HG03139 (cell line): ENCODE measurements around the gene SLC38A8.
A peak's percentile ranks its signal among the peaks of the same experiment; 100 is the strongest.

Experiments used
- ATAC-seq: cut with Tn5 transposase; IDR thresholded peaks from one replicate; pipeline ENCODE4 v1.9.1; 2021; ENCODE audit not compliant: unreplicated experiment

Gene SLC38A8

DNA sequence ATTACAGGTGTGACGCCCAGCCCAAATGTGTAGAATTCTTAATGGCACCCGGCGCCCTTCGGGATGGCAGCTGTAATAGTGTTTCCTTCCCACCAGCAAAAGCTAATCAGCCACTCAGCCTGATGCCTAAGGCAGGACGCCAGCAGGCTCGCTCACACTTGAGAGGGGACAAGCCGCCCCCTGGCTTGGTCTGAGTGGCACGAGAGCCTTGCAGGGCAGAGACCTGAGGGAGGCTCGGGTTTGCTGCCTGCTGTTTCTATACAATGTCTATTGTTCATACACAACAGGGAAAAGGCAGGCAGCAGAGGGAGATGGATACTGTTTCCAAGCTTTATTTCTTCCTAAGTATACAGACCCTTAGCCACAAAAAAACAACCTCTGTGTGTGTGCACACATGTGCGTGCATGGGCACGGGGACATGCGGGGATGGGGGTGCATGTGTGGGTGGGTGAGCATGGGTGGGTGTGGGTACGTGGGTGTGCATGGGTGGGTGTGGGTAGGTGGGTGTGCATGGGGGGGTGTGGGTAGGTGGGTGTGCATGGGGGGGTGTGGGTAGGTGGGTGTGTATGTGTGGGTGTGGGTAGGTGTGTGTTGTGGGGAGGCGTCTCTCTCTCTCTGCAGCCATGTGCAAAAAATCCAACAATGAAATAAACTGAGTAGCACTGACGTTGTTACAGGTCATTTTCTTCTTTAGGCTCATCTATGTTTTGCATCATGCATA lies 10.0 kb downstream of the SLC38A8 start:
- ATAC-seq = no peak

DNA sequence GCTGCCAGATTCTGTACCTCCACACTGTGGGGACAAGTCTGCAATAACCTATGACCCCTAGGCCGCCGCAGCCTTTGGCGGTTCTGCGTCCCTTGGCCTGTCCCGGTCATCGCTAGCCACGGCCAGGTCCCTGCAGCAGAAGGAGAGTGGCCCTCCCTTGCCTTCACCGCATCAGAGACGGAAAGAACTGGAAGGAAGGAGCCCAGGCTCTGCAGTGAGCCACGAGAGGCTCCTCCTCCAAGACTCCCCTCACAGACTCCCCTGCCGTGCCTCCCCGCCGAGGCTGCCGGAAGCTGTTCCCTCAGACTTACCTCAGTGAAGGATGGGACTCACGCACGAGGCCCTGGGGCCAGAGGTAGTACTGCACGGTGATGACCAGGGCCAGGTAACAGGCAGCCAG lies 11.0 kb downstream of the SLC38A8 start:
- ATAC-seq = no peak

DNA sequence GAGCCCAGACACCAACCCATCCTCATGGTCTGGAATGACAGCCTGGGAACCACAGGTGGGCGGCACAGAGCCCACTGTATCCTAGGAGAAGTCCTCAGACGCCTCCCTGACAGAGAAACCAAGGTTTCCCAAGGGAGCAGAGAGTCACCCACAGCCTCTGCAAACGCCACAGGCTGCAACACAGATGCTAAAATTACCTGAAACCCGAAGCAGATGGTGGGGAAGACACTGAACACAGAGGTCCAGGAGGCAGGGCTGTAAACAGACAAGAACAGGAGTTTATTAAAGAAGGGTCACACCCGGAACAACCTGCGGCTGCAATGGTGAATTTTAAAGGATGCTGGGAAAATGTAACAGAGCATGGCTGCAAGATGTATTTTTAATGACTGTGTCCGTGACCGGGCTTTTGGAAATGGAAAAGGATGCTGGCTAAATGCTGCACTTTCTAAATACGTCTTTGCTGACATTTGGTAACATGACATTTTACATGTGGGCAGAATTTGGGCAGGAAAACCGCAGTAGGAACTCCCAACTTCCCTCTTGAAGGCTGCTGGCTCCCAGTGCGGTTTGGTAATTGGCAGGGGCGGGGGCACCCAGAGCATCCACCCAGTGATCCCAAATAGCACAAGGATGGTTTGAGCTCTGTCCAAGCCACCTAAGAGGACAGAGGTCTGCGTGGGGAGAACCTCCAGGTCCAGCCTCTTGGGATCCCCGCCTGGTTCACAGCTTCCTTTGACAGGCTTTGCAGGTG lies 13.1 kb downstream of the SLC38A8 start:
- ATAC-seq = no peak

DNA sequence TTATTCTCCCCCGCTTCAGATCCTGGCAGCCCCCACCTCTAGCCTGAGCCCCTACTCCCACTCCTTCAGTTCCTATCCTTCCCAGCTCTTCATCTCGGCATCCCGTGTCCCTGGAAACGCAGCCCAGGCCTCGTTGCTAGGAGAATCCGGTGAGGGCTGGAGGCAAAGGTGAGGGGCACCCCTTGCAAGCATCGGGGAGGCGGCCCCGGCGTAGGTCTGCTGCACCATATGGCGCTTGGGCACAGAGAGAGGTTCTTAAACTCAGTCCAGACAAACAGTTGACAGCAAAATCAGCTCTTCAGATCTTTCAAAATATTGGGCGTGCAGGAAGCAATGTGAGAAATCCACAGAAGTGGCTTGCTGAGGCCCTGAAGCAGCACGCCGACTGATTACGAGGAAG lies 15.0 kb downstream of the SLC38A8 start:
- no peak for ATAC-seq

DNA sequence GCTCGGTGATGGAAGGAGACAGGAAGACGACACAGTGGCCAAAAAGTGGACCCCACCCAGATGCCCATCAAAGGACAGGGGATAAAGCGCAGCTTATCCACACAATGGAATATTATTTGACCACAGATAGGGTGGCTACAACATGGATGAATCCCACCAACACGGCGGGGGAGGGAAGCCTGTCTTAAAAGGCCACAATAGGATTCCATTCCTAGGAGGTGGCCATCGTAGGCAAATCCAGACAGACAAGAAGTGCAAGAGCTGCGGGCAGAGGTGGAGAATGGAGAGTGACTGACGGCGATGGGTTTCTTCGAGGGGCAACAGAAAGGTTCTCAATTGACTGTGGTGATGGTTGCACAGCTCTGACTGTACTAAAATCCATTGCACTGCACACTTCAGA lies 16.0 kb downstream of the SLC38A8 start:
- no peak for ATAC-seq

DNA sequence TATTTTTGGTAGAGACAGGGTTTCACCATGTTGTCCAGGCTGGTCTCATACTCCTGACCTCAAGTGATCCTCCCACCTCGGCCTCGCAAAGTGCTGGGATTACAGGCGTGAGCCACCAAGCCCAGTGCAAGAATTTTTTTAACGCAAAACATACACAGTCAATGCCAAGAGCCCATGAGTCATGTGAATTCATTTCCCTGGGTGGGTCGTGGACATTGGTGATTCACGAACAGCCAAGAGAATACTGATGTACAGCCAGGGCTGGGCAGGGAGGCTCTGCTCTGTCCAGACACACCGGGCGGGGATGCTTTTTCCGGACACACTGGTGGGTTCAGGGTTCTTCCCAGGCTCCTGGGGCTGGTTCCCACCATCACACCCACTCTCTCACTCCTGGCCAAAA lies 17.7 kb downstream of the SLC38A8 start:
- ATAC-seq = no peak

DNA sequence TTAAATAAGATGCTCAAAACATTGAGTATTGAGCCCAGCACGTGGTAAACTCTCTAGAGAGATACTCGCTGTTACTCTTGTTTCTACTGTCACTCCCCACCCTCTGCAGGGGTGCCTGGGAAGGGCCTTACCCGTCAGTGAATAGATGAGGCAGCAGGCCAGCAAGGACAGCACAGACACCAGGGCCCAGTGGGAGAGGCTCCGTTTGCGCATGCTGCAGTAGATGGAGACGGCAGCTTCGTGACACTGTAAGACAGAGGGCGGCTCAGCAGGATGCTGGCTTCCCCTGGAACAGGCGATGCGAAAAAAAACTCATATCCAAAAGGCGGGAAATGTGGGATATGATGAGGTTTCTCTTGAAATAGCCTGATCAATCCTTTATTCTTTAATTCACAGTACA lies 20.0 kb downstream of the SLC38A8 start:
- no peak for ATAC-seq

DNA sequence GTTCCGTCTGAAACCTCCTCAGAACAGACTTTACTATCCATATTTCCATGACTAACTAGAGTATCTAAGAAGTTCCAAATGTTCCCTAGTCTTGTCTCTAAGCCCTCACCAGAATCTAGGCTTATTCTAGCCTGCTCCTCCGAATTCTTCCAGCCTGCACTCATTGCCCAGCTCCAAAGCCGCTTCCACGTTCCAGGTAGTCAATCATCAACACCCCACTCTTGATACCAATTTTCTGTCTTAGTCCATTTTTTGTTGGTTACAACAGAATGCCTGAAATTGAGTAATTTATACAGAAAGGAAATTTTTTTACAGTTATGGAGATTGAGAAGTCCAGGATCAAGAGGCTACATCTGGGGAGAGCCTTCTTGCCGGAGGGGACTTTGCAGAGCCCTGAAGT lies 21.1 kb downstream of the SLC38A8 start:
- ATAC-seq = no peak

DNA sequence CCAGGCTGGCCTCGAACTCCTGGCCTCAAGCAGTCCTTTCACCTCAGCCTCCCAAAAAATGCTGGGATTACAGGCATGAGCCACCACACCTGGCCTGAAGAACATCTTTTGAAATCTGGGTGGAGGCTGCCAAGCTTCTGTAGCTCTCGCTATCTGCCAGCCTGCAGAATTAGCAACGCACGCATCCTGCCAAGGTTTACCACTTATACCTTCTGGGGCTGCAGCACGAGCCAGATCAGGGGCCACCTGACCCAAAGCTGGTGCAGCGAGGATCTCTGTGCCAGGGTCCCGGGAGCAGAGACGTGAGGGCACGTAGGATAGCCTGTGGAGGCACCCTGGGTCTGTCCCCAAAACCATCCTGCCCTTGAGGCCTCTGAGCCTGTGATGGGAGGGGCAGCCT lies 22.2 kb downstream of the SLC38A8 start:
- ATAC-seq = no peak

DNA sequence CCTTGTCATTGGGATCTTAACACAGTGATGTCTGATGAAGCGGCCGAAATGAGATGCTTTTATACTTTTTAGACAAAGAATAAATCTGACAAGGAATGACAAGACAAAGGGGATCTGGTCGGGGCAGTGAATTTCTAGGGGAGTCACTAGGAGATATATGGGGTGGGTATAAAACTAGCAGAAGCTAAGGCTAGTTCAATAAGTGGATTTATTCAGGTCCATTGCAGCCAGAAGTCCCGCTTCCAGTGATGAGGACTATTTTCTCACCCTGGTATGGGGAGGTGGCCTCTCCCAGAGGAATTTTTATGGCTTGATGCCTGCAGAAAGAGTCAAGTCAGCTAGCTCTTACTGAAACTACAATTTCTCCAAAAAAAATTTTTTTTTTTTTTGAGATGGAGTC lies 23.9 kb downstream of the SLC38A8 start:
- no peak for ATAC-seq

DNA sequence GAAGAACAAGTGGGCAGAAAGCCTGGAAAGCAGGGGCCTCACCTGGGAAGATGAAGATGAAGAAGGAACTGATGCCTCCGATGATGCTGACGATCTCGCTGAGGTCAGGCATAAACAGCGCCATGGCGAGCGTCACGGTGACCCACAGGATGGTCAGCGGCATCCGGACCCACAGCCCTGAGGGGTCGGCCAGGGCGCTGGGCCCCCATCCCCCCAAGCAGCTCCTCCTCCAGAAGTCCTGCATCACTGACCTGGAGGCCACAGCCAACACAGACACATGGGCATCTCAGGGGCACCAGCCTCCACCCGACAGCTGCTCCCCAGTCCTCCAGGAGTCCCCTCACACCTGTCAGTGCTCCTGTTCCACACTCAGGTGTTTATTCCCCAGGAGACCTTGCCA lies 26.1 kb downstream of the SLC38A8 start:
- ATAC-seq = no peak

DNA sequence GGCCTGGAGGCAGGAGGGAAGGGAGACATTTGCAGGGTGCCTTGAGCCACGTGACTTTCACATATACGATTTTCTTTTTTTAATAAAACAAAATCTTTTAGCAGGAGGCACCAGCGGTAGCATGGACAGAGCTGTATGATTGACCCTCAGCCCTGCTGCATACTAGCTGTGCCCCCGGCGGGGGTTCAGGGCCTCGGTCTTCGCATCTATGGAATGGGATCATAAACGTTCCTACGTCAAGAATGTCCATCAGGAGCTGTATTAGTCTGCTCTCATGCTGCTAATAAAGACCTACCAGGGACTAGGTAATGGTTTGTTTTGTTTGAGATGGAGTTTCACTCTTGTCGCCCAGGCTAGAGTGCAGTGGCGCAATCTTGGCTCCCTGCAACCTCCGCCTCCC lies 27.2 kb downstream of the SLC38A8 start:
- ATAC-seq = no peak

DNA sequence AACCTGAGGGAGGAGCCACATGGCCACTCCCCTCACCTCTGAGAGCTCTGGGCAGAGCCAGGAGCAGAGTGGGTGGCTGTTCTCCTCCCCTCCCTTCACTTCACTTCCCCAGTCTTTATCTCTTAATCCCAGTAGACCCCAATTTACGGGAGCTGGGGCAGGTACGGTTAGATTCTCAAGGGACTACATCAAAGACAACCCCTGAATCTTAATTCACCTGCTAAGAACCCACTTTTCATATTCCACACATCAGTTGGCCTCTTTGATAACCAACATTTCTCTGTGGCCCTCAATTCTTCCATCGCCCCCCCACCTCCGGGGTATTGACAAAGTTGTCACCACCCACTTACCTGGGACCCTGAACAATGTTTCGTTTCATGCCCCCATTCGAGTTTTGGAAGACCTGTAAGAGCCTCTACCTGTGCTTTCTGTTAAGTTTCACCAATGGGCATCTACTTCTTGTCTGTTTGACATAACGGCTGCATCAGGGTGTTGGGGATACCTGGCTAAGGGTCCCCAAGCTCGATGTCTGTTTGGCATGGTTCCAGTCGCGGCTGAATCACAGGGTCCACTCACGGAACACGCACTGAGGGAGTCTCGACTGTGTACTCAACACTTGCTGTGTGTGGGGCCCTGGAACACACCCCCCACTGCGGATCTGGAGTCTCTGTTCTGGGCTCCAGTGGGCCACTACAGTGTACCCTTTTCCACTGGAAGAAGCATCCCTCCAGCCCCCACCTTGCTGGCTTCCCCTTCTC lies 27.8 kb downstream of the SLC38A8 start:
- no peak for ATAC-seq

DNA sequence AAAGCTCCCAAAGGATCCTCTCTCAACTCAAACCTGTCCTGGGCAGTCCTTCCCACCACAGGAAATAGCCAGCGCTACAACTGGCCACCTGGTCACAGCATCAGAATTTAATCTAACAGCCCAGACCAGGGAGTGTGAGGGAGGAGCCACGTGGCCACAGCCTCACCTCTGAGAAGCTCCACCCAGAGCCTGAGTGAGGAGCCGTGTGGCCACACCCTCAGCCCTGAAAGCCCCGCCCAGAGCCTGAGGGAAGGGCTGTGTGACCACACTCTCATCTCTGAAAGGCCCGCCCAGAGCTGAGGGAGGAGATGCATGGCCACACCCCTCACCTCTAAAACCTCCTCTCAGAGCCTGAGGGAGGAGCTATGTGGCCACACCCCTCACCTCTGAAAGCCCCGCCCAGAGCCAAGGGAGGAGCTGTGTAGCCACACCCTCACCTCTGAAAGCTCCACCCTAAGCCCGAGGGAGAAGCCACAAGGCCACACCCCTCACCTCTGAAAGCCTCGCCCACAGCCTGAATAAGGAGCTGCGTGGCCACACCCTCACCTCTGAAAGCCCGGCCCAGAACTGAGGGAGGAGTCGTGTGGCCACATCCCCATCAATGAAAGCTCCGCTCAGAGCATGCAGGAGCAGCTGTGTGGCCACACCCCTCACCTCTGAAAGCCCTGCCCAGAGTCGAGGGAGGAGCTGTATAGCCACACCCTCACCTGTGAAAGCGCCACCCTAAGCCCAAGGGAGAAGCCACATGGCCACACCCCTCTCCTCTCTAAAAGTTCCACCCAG lies 28.6 kb downstream of the SLC38A8 start:
- peak; percentile 82 for ATAC-seq

DNA sequence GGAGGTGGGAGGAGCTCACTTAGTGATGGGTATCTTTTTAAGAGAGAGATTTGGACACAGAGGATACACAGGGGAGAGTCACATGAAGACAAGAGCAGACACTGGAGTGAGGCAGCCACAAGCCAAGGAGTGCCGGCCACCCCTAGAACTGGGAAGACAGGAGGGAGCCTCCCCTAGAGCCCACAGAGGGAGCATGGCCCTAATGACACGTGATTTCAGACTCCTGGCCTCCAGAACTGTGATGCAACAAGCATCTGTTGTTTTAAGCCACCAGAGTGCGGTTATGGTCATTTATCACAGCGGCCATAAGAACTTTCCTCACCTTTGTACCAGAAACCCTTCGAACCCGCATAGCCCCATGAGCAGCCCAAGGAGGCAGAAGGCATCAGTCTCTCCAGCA lies 33.3 kb downstream of the SLC38A8 start:
- no peak for ATAC-seq

DNA sequence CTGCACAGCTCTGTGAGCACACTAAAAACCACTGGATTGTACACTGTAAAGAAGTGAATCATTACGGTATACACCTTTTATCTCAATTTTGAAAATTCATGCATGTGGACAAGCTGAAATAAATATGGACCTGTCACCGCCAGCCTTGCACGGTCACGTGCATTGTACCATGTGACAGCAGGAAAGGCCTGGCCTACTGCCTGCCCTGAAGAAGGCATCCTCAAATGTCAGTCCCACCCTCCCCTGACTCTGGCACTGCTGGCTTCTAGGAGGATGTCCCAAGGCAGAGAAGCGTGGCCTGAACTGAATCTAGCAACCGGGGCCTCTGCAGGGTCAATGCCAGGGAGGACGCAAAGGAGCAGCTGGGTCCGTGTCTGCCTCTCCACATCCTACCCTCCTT lies 34.6 kb downstream of the SLC38A8 start:
- ATAC-seq = no peak

DNA sequence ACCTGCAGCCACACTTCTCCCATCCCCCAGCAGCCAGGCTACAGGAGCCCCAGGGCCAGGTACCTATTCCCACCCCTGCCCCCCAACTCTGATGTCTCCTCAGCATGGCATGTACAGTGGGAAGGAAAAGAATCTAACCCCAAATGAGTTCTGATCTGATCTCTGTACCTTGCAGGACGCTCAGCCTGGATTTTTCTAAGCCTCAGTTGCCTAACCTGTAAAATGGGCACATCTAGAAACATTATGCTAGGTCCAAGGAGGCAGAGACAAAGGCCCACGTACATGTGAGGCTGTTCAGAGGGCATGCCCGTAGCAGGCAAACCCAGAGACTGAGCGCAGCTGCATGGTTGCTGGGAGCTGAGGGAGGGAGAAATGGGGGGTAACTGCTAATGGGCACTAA lies 35.1 kb downstream of the SLC38A8 start:
- ATAC-seq = no peak

DNA sequence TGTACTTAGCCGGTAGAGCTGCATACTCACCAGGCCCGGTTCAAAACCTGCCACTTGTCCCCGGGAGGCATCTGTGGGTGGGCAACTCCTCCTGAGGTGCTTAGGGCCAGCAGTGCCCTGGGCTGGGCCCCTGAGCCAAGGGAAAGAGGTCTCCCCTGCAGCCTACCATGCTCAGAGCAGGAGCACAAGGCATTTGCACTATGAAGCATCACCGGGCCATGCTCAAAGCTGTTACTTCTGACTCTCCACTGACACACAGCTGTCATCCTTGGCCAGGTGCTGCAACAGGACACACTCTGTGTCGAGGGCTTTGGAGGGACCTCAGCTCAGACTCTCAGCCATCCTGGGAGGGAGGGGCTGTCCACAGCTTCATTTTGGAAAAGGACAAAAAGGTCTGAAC lies 37.2 kb downstream of the SLC38A8 start:
- no peak for ATAC-seq

DNA sequence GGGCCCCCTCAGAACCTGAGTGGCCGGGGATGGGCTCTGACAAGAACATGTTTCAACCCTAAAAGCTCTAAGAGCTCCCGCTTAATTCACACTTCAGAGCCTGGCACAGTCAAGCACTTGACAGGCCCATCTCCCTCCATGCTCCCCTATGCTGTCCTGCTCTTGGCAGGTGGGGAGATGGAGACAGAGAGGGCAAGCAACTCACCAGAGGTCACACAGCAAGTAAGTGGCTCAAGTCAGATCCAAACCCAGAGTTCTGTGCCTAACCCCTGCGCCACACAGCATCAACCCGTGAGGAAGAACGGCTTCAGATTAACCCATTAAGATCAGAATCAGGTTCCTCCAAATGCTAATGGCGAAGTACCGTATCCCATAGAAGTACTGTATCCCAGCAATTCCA lies 38.2 kb downstream of the SLC38A8 start:
- no peak for ATAC-seq

DNA sequence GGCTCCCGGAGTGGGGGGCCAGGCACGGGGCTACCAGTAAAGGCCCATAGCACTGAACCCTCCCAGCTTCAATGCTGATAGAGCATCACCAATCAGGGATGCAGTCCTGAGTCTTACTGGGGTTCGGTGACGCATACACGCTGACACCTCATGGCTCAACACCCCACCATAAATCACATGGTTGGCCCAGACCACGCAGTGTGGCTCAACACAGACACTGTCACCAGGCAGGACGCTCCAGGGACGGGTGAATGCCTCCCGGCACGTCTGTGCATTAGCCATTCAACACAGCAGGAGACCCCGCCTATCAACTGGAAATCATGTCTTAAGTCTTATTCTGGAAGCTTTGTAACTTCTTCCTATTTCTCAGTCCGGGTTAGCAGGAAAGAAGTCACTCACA lies 39.6 kb downstream of the SLC38A8 start:
- no peak for ATAC-seq

DNA sequence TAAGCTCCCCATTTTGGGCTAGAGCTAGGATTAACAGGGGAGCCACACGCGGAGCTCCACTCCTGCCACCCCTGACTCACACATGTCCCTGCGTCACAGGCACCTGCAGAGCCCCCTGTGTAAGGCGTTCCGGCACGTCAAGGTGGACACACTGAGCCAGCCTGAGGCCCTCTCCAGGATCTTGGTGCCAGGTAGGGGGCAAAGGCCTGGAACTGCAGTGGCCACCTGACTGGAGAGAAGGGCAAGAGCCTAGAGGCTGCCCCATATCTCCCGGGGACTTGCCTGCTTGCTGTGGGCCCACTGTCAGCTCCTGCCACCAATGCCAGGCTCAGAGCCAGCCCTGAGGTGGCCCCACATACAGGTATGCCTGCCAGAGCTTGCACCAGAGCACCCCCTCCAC lies 40.9 kb downstream of the SLC38A8 start:
- ATAC-seq = no peak
